H7 (cell line): Measurements from ENCODE around the gene DCLRE1A. TPM values are rescaled to one million over a fixed set of nuclear protein-coding genes. Genes with fewer than 3 reads are reported as not detected.

Experiments
- total RNA-seq: library from RNA; depleted of rRNA; stranded (reverse); fragments of >200 nt; shearing (Covaris generic); gene quantifications from 2 replicates; pipeline ENCODE4 v1.2.3, GENCODE V29; 2014; rRNA removed

The DCLRE1A gene
- total RNA-seq, 1 experiment from 2014 or later = 14.7 TPM

Other genes with a start within 250 kb of the DCLRE1A start
- gene NRAP, start 190.0 kb downstream of the DCLRE1A start, total RNA-seq = 0.03 TPM in 1 of 2 replicates, not detected in the other
- gene CASP7, start 174.2 kb downstream of the DCLRE1A start, total RNA-seq = 4.9 and 6.9 TPM in 2 replicates
- not detected in 2 replicates for gene PLEKHS1, start 102.4 kb downstream of the DCLRE1A start, total RNA-seq
- gene NHLRC2, start 579 bp upstream of the DCLRE1A start, total RNA-seq = 8.1 and 11.3 TPM in 2 replicates
- 0.24 TPM in 1 of 2 replicates, not detected in the other for gene ADRB1, start 189.8 kb upstream of the DCLRE1A start, total RNA-seq